Endothelial cell of umbilical vein (primary cell): Measurements from ENCODE around the gene TSBP1. TPM values are rescaled to one million over a fixed set of nuclear protein-coding genes. Genes with fewer than 3 reads are reported as not detected.
"Not testable (repeated sequence)": the region's sequence is repeated elsewhere in the genome, so short reads cannot be mapped to it uniquely, and the experiment has no call there.

Experiments
- BruUV-seq: library from RNA; stranded (reverse); fragments of 400-500 nt; replicated peaks from 2 replicates; lab custom pipeline; 2021; lab: Mats Ljungman, UMichigan
- CTCF ChIA-PET: fragments of 300-600, 350-600 bp; sonication (Branson Sonifier 250); formaldehyde crosslinking; loops from one replicate; lab custom pipeline; 2021; ENCODE audit warnings: antibody characterized with exemption, inconsistent platforms; lab: Charles Lee
- POLR2A ChIA-PET: fragments of 300-600, 350-600 bp; sonication (Branson Sonifier 250); formaldehyde crosslinking; loops from one replicate; lab custom pipeline; 2021; ENCODE audit warnings: antibody characterized with exemption, inconsistent platforms; lab: Charles Lee
- DNase-seq: peaks from one replicate; pipeline ENCODE4 v3.0.0-alpha.2; 2011; ENCODE audit warnings: low read depth, low spot score
- FAIRE-seq: peaks from 2 replicates; lab custom pipeline; 2011; peaks lifted over from hg19 to GRCh38; lab: Jason Lieb, UNC
- H2AFZ ChIP-seq: 2 replicates; pipeline ENCODE4 v1.6.0; 2012; ENCODE audit warnings: low read depth, low read length, control low read depth, inconsistent platforms
- H3K27ac ChIP-seq: 2 replicates; pipeline ENCODE4 v1.5.1; 2011; ENCODE audit warnings: low read depth, mild to moderate bottlenecking, control low read depth, low read length, moderate library complexity; ENCODE audit not compliant: insufficient read depth
- H3K27me3 ChIP-seq, 2 experiments: 2 replicates each; pipeline versions ENCODE4 v1.6.0 to v1.6.1; 2011; ENCODE audit warnings: low read length in 2 of 2, mixed read lengths in 1 of 2; ENCODE audit not compliant: control insufficient read depth in 2 of 2, insufficient read depth in 2 of 2
- H3K36me3 ChIP-seq, 2 experiments: 2 replicates in 1 of 2; 3 replicates in 1 of 2; pipeline ENCODE4 v1.5.1; 2011; ENCODE audit warnings: low read length in 2 of 2, mild to moderate bottlenecking in 1 of 2, moderate library complexity in 1 of 2; ENCODE audit not compliant: control insufficient read depth in 2 of 2, insufficient read depth in 2 of 2; ENCODE audit errors: extremely low read depth in 1 of 2
- H3K4me1 ChIP-seq: 3 replicates; pipeline ENCODE4 v1.5.1; 2011; ENCODE audit warnings: mild to moderate bottlenecking, low read length; ENCODE audit not compliant: control insufficient read depth, insufficient read depth; ENCODE audit errors: extremely low read depth
- H3K4me2 ChIP-seq: 2 replicates; pipeline ENCODE4 v1.6.1; 2011; ENCODE audit warnings: low read length, control low read depth, mixed read lengths; ENCODE audit not compliant: insufficient read depth
- H3K4me3 ChIP-seq, 3 experiments: fragments of 200-600 bp in 1 of 3; sonication (generic), shearing (Covaris generic) in 1 of 3; replicated peaks in 1 of 3; 2 replicates each; pipeline ENCODE4 v1.5.1; 2011 to 2016; ENCODE audit warnings: control low read depth in 3 of 3, low read length in 3 of 3, mild to moderate bottlenecking in 2 of 3, inconsistent platforms in 1 of 3, low read depth in 1 of 3, moderate library complexity in 1 of 3; ENCODE audit not compliant: insufficient read depth in 1 of 3
- H3K79me2 ChIP-seq: 2 replicates; pipeline ENCODE4 v1.6.0; 2012; ENCODE audit warnings: low read length, inconsistent platforms; ENCODE audit not compliant: control insufficient read depth, insufficient read depth
- H3K9ac ChIP-seq: replicated peaks from 2 replicates; pipeline ENCODE3; 2011; ENCODE audit warnings: low read length, control low read depth; ENCODE audit not compliant: insufficient read depth; ENCODE audit errors: extremely low read depth
- H3K9me1 ChIP-seq: replicated peaks from 3 replicates; pipeline ENCODE4 v1.6.0; 2011; ENCODE audit warnings: mild to moderate bottlenecking, low read length; ENCODE audit not compliant: control insufficient read depth, insufficient read depth; ENCODE audit errors: extremely low read depth
- H3K9me3 ChIP-seq: replicated peaks from 2 replicates; pipeline ENCODE4 v1.5.1; 2012; ENCODE audit warnings: low read length, inconsistent platforms; ENCODE audit not compliant: control insufficient read depth, insufficient read depth
- H4K20me1 ChIP-seq: replicated peaks from 2 replicates; pipeline ENCODE3; 2011; ENCODE audit warnings: mild to moderate bottlenecking, low read length; ENCODE audit not compliant: control insufficient read depth, insufficient read depth; ENCODE audit errors: extremely low read depth
- EZH2 ChIP-seq: IDR thresholded peaks from 2 replicates; pipeline ENCODE4 v1.6.1; 2012; ENCODE audit warnings: borderline replicate concordance, low read depth, mild to moderate bottlenecking, moderate library complexity, low read length, inconsistent platforms; ENCODE audit not compliant: severe bottlenecking
- FOS ChIP-seq: IDR thresholded peaks from 2 replicates; pipeline ENCODE4 v1.6.1; 2011; ENCODE audit warnings: mild to moderate bottlenecking, low read length, moderate library complexity, borderline replicate concordance; ENCODE audit not compliant: insufficient read depth
- GATA2 ChIP-seq: IDR thresholded peaks from 2 replicates; pipeline ENCODE4 v1.7.0; 2011; ENCODE audit warnings: low read depth, mild to moderate bottlenecking, moderate library complexity, mixed read lengths, low read length; ENCODE audit not compliant: insufficient read length, insufficient read depth
- JUN ChIP-seq: IDR thresholded peaks from 2 replicates; pipeline ENCODE4 v1.6.1; 2011; ENCODE audit warnings: borderline replicate concordance, low read depth; ENCODE audit not compliant: insufficient read length, insufficient read depth
- MAX ChIP-seq: IDR thresholded peaks from 2 replicates; pipeline ENCODE4 v1.6.1; 2011; ENCODE audit not compliant: insufficient read depth, insufficient read length
- MYC ChIP-seq: IDR thresholded peaks from one replicate; pipeline ENCODE4 v1.6.1; 2011; ENCODE audit warnings: mild to moderate bottlenecking, low read depth, low read length
- POLR2A ChIP-seq: IDR thresholded peaks from 2 replicates; pipeline ENCODE4 v1.6.1; 2012; ENCODE audit warnings: low read depth, mild to moderate bottlenecking, control low read depth, low read length
- POLR2AphosphoS5 ChIP-seq: IDR thresholded peaks from 2 replicates; pipeline ENCODE4 v1.6.1; 2012; ENCODE audit warnings: low read depth, mild to moderate bottlenecking, control low read depth, low read length, moderate library complexity; ENCODE audit not compliant: insufficient read depth
- dilution Hi-C: fragments of 300-500 bp; cut with MboI; formaldehyde crosslinking; loops from one replicate; pipeline ENCODE4 v1.15.0; 2019; ENCODE audit warnings: low sequenced_read_pairs; ENCODE audit not compliant: extremely low pct_ligation_motif_present
- intact Hi-C: fragments of 100-400 bp; cut with micrococcal nuclease; formaldehyde crosslinking; loops from one replicate; pipeline ENCODE4 v1.10.0; 2022
- polyA plus RNA-seq, 4 experiments: library from polyadenylated mRNA; depleted of rRNA in 3 of 4; stranded (reverse) in 3 of 4; unstranded in 1 of 4; fragments of >200 nt; gene quantifications; 2 replicates each; pipeline versions ENCODE4 v1.2.1 to v1.2.3, GENCODE V29; 2011 to 2012; ENCODE audit warnings: missing spikeins in 1 of 4
- total RNA-seq: library from RNA; stranded (reverse); gene quantifications from 2 replicates; pipeline ENCODE4 v1.2.3, GENCODE V29; 2021
- TF ChIP-seq, protein P1 (sequence below), 2 donors: IDR thresholded peaks; 1 replicate in 1 of 2; 2 replicates in 1 of 2; pipeline ENCODE4 v1.5.1; 2011; ENCODE audit warnings: low read length in 2 of 2, mild to moderate bottlenecking in 2 of 2, moderate library complexity in 2 of 2, control low read depth in 1 of 2, inconsistent platforms in 1 of 2, low read depth in 1 of 2; ENCODE audit not compliant: insufficient read depth in 1 of 2; ENCODE audit errors: extremely low read depth in 1 of 2

The TSBP1 gene
- total and polyA plus RNA-seq, 2 donors (not counting 3 experiments of a cell fraction or from before 2014, with no cell fraction given) = not detected

DNA sequence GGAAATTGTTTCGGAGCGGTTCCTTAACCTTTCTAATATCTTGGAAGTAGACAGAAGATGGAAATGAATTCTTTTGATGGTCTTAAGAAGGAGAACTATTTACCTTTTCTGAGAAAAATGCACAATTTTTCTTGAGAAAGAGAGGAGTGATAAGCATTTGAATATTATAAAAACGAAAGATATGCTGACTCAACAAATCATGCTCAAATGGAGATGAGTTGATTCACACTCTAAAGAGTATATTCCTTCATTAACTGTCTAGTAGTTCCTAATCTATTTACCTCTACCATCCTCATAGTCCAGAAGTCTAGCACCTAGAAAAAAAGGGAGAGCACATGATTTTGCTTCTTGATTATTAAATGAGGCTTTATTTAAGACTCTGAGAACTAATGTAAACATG is 4.1 kb downstream of the TSBP1 start:
- Histone ChIP-seq H4K20me1 (no peaks in the 10 kb centered on the region), H3K36me3 (no peaks in the 10 kb centered on the region), H3K27me3 (peaks cover 0 to 5% of the 10 kb centered on the region in 2 experiments), H3K27ac (no peak overlapping the region), H3K4me3 (no peak overlapping the region), H3K9ac (no peak overlapping the region), H3K79me2 (no peaks in the 10 kb centered on the region), H3K9me3 (no peaks in the 10 kb centered on the region), H3K9me1 (no peaks in the 10 kb centered on the region), H3K4me2 (no peak overlapping the region), H2AFZ (no peak overlapping the region), H3K4me1 (peaks cover 25% of the 10 kb centered on the region)
- BruUV-seq = no TSS peak
- CTCF ChIA-PET = no interaction called here
- POLR2A ChIA-PET = no interaction called here
- DNase-seq (no peak), FAIRE-seq (no peak)
- TF ChIP-seq MAX (no peak), EZH2 (no peak), GATA2 (no peak), JUN (no peak), FOS (no peak), POLR2AphosphoS5 (no peak), MYC (no peak), POLR2A (no peak)
- TF ChIP-seq, protein P1, sequence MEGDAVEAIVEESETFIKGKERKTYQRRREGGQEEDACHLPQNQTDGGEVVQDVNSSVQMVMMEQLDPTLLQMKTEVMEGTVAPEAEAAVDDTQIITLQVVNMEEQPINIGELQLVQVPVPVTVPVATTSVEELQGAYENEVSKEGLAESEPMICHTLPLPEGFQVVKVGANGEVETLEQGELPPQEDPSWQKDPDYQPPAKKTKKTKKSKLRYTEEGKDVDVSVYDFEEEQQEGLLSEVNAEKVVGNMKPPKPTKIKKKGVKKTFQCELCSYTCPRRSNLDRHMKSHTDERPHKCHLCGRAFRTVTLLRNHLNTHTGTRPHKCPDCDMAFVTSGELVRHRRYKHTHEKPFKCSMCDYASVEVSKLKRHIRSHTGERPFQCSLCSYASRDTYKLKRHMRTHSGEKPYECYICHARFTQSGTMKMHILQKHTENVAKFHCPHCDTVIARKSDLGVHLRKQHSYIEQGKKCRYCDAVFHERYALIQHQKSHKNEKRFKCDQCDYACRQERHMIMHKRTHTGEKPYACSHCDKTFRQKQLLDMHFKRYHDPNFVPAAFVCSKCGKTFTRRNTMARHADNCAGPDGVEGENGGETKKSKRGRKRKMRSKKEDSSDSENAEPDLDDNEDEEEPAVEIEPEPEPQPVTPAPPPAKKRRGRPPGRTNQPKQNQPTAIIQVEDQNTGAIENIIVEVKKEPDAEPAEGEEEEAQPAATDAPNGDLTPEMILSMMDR (IDR thresholded peaks at IDR 0.05; ENCODE audit: extremely low read depth in 1 of 2, insufficient read depth in 1 of 2, low read depth in 1 of 2, low read length in 2 of 2) = no peak
- dilution Hi-C loops = no loop called here
- intact Hi-C loops = no loop called here

- H3K36me3 ChIP-seq, H3K9me1 ChIP-seq, H4K20me1 ChIP-seq, intact Hi-C loops, H3K4me3 ChIP-seq, POLR2A ChIA-PET, FAIRE-seq, H2AFZ ChIP-seq, H3K4me2 ChIP-seq, CTCF ChIA-PET, H3K27me3 ChIP-seq, BruUV-seq, H3K4me1 ChIP-seq, dilution Hi-C loops, DNase-seq, H3K9me3 ChIP-seq, H3K9ac ChIP-seq, H3K79me2 ChIP-seq, H3K27ac ChIP-seq: not testable (repeated sequence)
Measured at GRCh38 chr6:32359225-32359624, 12.5 kb downstream of the TSBP1 start.

GRCh38 chr6:32358548-32358947 is 13.2 kb downstream of the TSBP1 start:
- dilution Hi-C loops, POLR2A ChIA-PET: not testable (repeated sequence)

More at GRCh38 chr6:32358548-32358947, 13.2 kb downstream of the TSBP1 start:
- DNase-seq, intact Hi-C loops, H3K27ac ChIP-seq, H3K4me3 ChIP-seq, H3K36me3 ChIP-seq, H3K4me2 ChIP-seq, H3K9me1 ChIP-seq, BruUV-seq, CTCF ChIA-PET, H2AFZ ChIP-seq, FAIRE-seq, H3K4me1 ChIP-seq, H3K79me2 ChIP-seq, H3K9me3 ChIP-seq, H3K27me3 ChIP-seq, H3K9ac ChIP-seq, H4K20me1 ChIP-seq: not testable (repeated sequence)
